ENCODE measurements around the gene MUL1. TPM values are rescaled to one million over a fixed set of nuclear protein-coding genes. Genes with fewer than 3 reads are reported as not detected.
A peak's percentile ranks its signal among the peaks of the same experiment; 100 is the strongest.

Gene MUL1
- total RNA-seq, 1 donor from 2014 or later, result 30.1 TPM

- H3K27ac ChIP-seq (ENCODE audit: low read depth, low read length), result no peak overlapping the region
- DNase-seq (ENCODE audit: low read depth) (no peak), FAIRE-seq (no peak)
- H2AFZ ChIP-seq (ENCODE audit: low read depth, low read length), result no peak overlapping the region
- no peak overlapping the region for H3K4me2 ChIP-seq (ENCODE audit: low read length)
- no peak overlapping the region for H3K4me3 ChIP-seq (ENCODE audit: insufficient read depth, low read depth, low read length)
- Mint-ChIP-seq H3K4me3 (ENCODE audit: unreplicated experiment) (no peak overlapping the region), H3K27me3 (ENCODE audit: low read depth, unreplicated experiment) (peaks cover 7% of the 10 kb centered on the region), H3K36me3 (ENCODE audit: low read depth, unreplicated experiment) (peaks cover 1% of the 10 kb centered on the region), H3K9me3 (ENCODE audit: unreplicated experiment) (no peaks in the 10 kb centered on the region), H3K4me1 (ENCODE audit: low read depth, unreplicated experiment) (peaks cover 30% of the 10 kb centered on the region), H3K27ac (ENCODE audit: unreplicated experiment) (no peak overlapping the region)
- TF ChIP-seq EZH2 (IDR thresholded peaks at IDR 0.05; ENCODE audit: insufficient read depth, low read length) (no peak), CTCF (IDR thresholded peaks at IDR 0.05; ENCODE audit: insufficient read depth, low read depth, low read length) (no peak)
- peaks cover 24% of the 10 kb centered on the region for H3K4me1 ChIP-seq (ENCODE audit: insufficient read depth, low read length)
- H3K27me3 ChIP-seq (ENCODE audit: insufficient read depth, low read length), result no peaks in the 10 kb centered on the region
- H3K79me2 ChIP-seq (ENCODE audit: insufficient read depth, low read length), result peaks cover 6% of the 10 kb centered on the region
- H3K9ac ChIP-seq (ENCODE audit: low read length), result no peak overlapping the region
- H3K9me3 ChIP-seq (ENCODE audit: insufficient read depth, low read depth, low read length), result no peaks in the 10 kb centered on the region
- H4K20me1 ChIP-seq (ENCODE audit: insufficient read depth, low read length), result peaks cover 27% of the 10 kb centered on the region
- no peaks in the 10 kb centered on the region for H3K36me3 ChIP-seq (ENCODE audit: insufficient read depth, low read length)
Measured at GRCh38 chr1:20478057-20478635, 29.8 kb downstream of the MUL1 start.

GRCh38 chr1:20477348-20478056 lies 30.4 kb downstream of the MUL1 start:
- H3K27ac Mint-ChIP-seq (ENCODE audit: unreplicated experiment), result no peak overlapping the region

More at GRCh38 chr1:20477348-20478056, 30.4 kb downstream of the MUL1 start:
- Histone ChIP-seq H2AFZ (ENCODE audit: low read depth, low read length) (no peak overlapping the region), H3K4me2 (ENCODE audit: low read length) (no peak overlapping the region), H3K27me3 (ENCODE audit: insufficient read depth, low read length) (no peaks in the 10 kb centered on the region), H3K4me3 (ENCODE audit: insufficient read depth, low read depth, low read length) (no peak overlapping the region), H3K79me2 (ENCODE audit: insufficient read depth, low read length) (no peaks in the 10 kb centered on the region), H3K27ac (ENCODE audit: low read depth, low read length) (no peak overlapping the region), H3K9ac (ENCODE audit: low read length) (no peak overlapping the region), H4K20me1 (ENCODE audit: insufficient read depth, low read length) (peaks cover 21% of the 10 kb centered on the region), H3K36me3 (ENCODE audit: insufficient read depth, low read length) (no peaks in the 10 kb centered on the region), H3K9me3 (ENCODE audit: insufficient read depth, low read depth, low read length) (no peaks in the 10 kb centered on the region), H3K4me1 (ENCODE audit: insufficient read depth, low read length) (peaks cover 19% of the 10 kb centered on the region)
- Mint-ChIP-seq H3K4me1 (ENCODE audit: low read depth, unreplicated experiment) (peaks cover 25% of the 10 kb centered on the region), H3K9me3 (ENCODE audit: unreplicated experiment) (no peaks in the 10 kb centered on the region), H3K27me3 (ENCODE audit: low read depth, unreplicated experiment) (peaks cover 7% of the 10 kb centered on the region), H3K4me3 (ENCODE audit: unreplicated experiment) (no peak overlapping the region), H3K36me3 (ENCODE audit: low read depth, unreplicated experiment) (peaks cover 1% of the 10 kb centered on the region)
- DNase-seq (ENCODE audit: low read depth) (peak; percentile 58), FAIRE-seq (no peak)
- TF ChIP-seq CTCF (IDR thresholded peaks at IDR 0.05; ENCODE audit: insufficient read depth, low read depth, low read length) (no peak), EZH2 (IDR thresholded peaks at IDR 0.05; ENCODE audit: insufficient read depth, low read length) (no peak)

Data from astrocyte (in vitro differentiated cells and primary cell).